Mucosa of rectum (tissue), 2 donors: ENCODE measurements around the gene IGFL2.
A peak's percentile ranks its signal among the peaks of the same experiment; 100 is the strongest.
"Not testable (repeated sequence)": the region's sequence is repeated elsewhere in the genome, so short reads cannot be mapped to it uniquely, and the experiment has no call there.

ENCODE experiments used
- H3K27ac ChIP-seq, 2 donors: one replicate each; pipeline ENCODE4 v1.7.0; 2013; ENCODE audit warnings: inconsistent platforms in 2 of 2, low read depth in 2 of 2, low read length in 2 of 2
- H3K27me3 ChIP-seq, 2 donors: one replicate each; pipeline ENCODE4 v1.7.0; 2013; ENCODE audit warnings: low read length in 2 of 2; ENCODE audit not compliant: control insufficient read depth in 2 of 2, insufficient read depth in 2 of 2
- H3K36me3 ChIP-seq, 2 donors: one replicate each; pipeline ENCODE4 v1.7.0; 2013; ENCODE audit warnings: low read length in 2 of 2; ENCODE audit not compliant: control insufficient read depth in 2 of 2, insufficient read depth in 2 of 2
- H3K4me1 ChIP-seq, 2 donors: one replicate each; pipeline ENCODE4 v1.7.0; 2013; ENCODE audit warnings: low read length in 2 of 2, mild to moderate bottlenecking in 1 of 2; ENCODE audit not compliant: control insufficient read depth in 2 of 2, insufficient read depth in 2 of 2
- H3K4me3 ChIP-seq, 2 donors: one replicate each; pipeline ENCODE4 v1.7.0; 2013; ENCODE audit warnings: low read length in 2 of 2
- H3K9ac ChIP-seq, 2 donors: one replicate each; pipeline ENCODE4 v1.7.0; 2013; ENCODE audit warnings: low read length in 2 of 2, low read depth in 1 of 2, mild to moderate bottlenecking in 1 of 2
- H3K9me3 ChIP-seq, 2 donors: one replicate each; pipeline ENCODE4 v1.7.0; 2013; ENCODE audit warnings: low read length in 2 of 2; ENCODE audit not compliant: control insufficient read depth in 2 of 2
- donor health status: healthy.
- donor health status: Normal muscosa, but diverticular disease.

IGFL2 gene

DNA sequence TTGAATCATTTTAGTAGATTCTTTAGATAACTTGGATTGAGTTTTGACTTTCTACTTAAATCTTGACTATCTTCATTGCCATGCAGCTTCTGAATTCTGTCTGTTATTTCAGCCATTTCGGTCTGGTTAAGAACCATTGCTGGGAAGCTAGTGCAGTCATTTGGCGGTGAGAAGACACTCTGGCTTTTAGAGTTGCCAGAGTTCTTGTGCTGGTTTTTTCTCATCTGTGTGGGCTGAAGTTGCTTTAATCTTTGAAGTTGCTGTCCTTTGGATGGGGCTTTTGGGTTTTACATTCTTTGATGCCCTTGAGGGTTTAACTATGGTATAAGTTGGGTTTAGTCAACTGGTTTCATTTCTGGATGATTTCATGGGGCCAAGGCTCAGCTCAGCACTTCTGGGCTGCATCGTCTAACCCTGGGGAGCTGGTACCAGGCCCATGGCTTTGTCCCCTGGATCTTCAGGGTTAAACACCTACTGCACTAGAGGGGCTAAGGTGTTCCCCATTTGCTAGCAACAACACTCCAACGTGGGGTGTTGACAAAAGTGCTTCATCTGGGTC is 10.0 kb upstream of the IGFL2 start:
- Histone ChIP-seq H3K4me1 (no peaks in the 10 kb centered on the region), H3K27me3 (no peaks in the 10 kb centered on the region), H3K9ac (no peak overlapping the region), H3K9me3 (no peaks in the 10 kb centered on the region), H3K4me3 (no peak overlapping the region), H3K36me3 (no peaks in the 10 kb centered on the region), H3K27ac (no peak overlapping the region)

DNA sequence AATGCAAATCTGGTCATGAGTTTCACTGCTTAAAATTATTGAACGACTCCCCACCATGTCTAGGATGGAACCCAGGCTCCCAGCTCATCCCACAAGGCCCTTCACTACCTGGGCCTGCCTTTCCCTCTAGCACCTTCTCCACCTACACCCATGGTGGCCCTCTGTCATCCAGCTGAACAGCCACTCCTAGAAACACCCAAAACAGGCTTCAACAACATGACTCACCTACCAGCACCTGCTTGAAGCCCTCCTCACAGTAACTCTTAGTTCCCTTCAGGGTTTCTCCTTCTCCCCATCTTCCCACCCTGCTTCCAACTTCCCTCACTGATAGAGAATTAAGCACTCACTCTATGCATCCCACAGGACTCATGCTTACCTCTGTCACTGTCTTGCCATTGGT is 6.6 kb upstream of the IGFL2 start:
- peaks cover 0 to 4% of the 10 kb centered on the region in 2 donors for H3K4me1 ChIP-seq

DNA sequence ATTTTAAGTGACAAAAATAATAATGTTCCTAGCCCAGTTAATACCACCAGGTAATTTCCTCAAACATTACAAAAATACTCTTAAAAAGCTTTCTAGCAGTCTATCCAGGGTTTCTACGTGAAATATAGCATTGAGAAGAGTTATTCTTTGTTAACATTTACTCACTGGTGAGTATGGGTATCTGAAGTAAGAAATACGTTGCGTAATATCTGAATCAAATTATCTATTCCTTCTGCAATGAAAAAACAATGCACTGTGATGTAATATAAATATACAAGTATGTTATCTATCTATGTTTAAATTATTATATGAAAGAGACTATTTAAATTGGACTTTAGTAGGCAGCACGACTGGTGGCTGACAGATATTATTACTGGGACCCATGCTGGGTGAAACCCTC is 5.7 kb upstream of the IGFL2 start:
- H3K4me3 ChIP-seq = no peak overlapping the region
- H3K36me3 ChIP-seq = no peaks in the 10 kb centered on the region
- H3K9me3 ChIP-seq = no peaks in the 10 kb centered on the region
- H3K4me1 ChIP-seq = peaks cover 0 to 4% of the 10 kb centered on the region in 2 donors
- H3K27me3 ChIP-seq = no peaks in the 10 kb centered on the region
- H3K9ac ChIP-seq = no peak overlapping the region
- no peak overlapping the region for H3K27ac ChIP-seq

More for the DNA sequence above, 6.6 kb upstream of the IGFL2 start:
- Histone ChIP-seq H3K36me3 (no peaks in the 10 kb centered on the region), H3K9ac (no peak overlapping the region), H3K27ac (no peak overlapping the region), H3K4me3 (no peak overlapping the region), H3K27me3 (no peaks in the 10 kb centered on the region), H3K9me3 (no peaks in the 10 kb centered on the region)

DNA sequence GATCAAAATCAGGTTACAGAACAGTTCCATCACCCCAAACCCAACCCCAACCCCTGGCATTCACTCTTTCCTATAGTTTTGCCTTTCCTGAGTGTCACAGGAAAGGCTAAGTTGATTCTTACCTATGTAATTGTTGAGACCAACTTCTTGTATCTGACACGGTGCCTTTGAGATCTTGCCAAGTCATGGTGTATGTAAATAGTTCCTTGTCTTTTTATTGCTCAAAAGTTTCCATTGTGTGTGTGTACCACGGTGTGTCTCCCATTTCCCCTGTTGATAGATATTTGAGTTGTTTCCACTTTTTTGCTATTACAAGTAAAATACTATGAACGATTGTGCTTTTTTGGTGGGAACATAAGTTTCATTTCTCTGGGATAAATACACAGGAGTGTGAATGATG is 3.3 kb upstream of the IGFL2 start:
- no peaks in the 10 kb centered on the region for H3K36me3 ChIP-seq
- H3K9ac ChIP-seq = no peak overlapping the region
- no peak overlapping the region for H3K4me3 ChIP-seq
- no peaks in the 10 kb centered on the region for H3K27me3 ChIP-seq
- peaks cover 0 to 4% of the 10 kb centered on the region in 2 donors for H3K4me1 ChIP-seq
- H3K27ac ChIP-seq = no peak overlapping the region
- H3K9me3 ChIP-seq = no peaks in the 10 kb centered on the region

DNA sequence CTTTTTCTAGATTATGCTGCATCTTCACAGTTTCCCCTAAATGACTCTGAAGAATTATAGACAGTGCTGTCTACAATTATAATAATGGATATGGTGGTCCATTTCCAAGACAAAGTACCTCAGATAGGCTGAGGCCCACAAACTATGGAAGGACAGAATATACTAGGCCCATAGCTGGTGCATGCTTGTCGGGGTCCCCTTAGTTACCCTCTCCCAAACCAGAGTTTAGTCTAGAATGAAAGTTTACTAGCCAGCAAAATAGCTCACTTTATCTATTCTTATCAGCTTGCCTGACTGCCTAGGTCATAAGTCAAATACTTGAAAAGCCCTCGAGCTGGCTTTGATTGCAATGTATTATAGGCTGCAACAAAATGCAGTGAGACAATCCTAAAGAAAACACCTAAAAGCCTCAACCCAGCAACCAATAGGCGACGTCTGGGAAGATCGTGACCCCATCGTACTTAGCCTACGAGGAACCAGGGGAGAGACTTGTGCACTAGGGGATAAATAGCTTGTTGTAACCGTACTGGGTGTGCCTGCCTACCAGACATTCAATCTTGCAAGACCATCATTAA is 785 bp upstream of the IGFL2 start:
- Histone ChIP-seq H3K36me3 (no peaks in the 10 kb centered on the region), H3K9me3 (no peaks in the 10 kb centered on the region), H3K9ac (no peak overlapping the region), H3K4me3 (no peak overlapping the region), H3K27me3 (no peaks in the 10 kb centered on the region), H3K27ac (no peak overlapping the region), H3K4me1 (peaks cover 0 to 4% of the 10 kb centered on the region in 2 donors)

DNA sequence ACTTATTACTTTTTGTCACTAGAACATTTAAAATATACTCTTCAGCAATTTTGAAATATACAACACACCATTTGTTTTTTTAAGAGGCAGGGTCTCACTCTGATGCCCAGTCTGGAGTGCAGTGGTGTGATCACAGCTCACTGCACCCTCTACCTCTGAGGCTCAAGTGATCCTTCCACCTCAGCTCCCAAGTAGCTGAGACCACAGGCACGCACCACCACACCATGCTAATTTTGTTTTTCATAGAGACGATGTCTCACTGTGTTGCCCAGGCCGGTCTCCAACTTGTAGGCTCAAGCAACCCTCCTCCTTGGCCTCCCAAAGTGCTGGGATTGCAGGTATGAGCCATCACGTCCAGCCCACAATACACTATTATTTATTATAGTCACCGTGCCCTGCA is 2.6 kb downstream of the IGFL2 start:
- no peaks in the 10 kb centered on the region for H3K27me3 ChIP-seq
- no peak overlapping the region for H3K9ac ChIP-seq
- H3K9me3 ChIP-seq = no peaks in the 10 kb centered on the region
- no peak overlapping the region for H3K27ac ChIP-seq
- H3K36me3 ChIP-seq = no peaks in the 10 kb centered on the region
- no peak overlapping the region for H3K4me3 ChIP-seq
- no peaks in the 10 kb centered on the region for H3K4me1 ChIP-seq

DNA sequence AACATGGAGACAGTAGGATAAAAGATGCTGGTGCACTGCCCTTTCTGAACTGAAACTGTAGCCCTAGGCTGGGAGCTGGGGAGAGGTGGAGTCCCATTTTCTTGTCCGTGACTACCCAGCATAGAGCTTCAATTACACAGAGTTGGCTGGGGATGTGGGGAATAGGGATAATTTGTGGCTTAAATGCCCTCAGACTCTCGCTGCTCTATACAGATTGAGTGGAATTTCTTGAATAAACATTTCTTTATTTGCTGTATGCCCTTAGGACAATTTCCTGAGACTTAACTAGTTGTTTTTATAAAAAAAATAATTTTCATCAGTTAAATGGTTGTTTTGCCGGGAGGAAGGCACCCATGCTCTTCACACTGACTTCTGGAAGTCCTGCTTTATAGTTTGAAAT is 7.2 kb downstream of the IGFL2 start:
- Histone ChIP-seq H3K27me3 (no peaks in the 10 kb centered on the region), H3K36me3 (no peaks in the 10 kb centered on the region), H3K27ac (no peak overlapping the region), H3K9ac (no peak overlapping the region), H3K4me3 (no peak overlapping the region), H3K4me1 (peaks cover under 1 to 10% of the 10 kb centered on the region in 2 donors), H3K9me3 (no peaks in the 10 kb centered on the region)

DNA sequence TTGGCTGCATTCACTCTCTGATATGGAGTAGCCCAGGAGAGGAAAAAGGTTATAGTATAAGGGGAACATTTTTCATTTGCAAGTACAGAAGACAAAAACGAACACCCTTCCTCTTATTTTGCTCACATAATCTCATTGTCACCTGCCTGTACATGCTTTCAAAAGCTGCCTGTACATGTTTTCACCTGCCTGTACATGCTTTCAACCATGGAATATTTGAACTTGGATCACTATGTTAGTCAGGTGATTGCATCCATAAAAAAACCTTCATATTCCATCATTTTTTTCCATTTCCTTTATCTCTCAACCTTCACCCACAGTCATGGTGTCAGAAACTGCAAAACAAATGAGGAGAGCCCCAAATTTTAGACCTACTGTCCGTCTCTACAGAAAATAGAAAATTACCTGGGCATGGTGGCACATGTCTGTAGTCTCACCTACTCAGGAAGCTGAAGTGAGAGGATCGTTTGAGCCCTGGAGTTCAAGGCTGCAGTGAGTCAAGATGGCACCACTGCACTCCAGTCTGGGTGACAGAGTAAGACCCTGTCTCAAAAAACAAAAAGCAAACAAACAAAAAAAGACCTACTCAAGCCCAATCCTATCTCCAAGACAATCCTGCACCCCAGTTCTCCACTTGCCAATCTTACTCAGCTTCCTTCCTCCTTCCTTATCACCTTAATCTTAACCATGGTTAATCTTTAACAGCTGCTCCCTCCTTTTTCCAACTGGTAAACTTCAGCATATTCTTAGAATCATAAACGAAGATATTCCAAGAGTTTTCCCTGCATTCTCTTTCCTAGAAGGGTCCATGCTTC is 11.6 kb downstream of the IGFL2 start:
- Histone ChIP-seq H3K9me3 (no peaks in the 10 kb centered on the region), H3K4me1 (peaks cover 4 to 13% of the 10 kb centered on the region in 2 donors), H3K27ac (peak overlapping the region; percentile 56 to 63), H3K36me3 (no peaks in the 10 kb centered on the region), H3K27me3 (no peaks in the 10 kb centered on the region), H3K4me3 (peak overlapping the region in 1 of 2 donors; percentile 20), H3K9ac (no peak overlapping the region)

DNA sequence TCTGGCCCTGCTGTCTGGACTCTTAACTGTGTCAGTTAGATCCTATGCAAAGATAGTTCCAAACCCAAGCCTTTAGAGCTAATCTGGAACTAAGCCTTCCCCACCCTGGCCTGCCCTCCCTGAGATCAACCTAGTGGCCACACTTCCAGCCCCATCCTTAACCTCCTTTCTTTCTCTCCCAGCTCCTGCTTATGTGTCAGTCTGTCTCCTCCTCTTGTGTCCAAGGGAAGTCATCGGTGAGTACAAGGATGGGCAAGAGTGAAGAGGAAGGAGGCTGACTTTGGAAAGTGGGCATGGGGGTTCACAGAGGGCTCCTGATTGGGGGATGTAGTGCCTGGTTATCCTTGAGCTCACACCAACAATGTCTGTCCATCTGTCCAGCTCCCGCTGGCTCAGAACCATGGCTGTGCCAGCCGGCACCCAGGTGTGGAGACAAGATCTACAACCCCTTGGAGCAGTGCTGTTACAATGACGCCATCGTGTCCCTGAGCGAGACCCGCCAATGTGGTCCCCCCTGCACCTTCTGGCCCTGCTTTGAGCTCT is 12.3 kb downstream of the IGFL2 start:
- H3K9me3 ChIP-seq = no peaks in the 10 kb centered on the region
- H3K4me1 ChIP-seq = peaks cover 4 to 13% of the 10 kb centered on the region in 2 donors
- no peaks in the 10 kb centered on the region for H3K36me3 ChIP-seq
- peak overlapping the region in 1 of 2 donors; percentile 22 for H3K4me3 ChIP-seq
- peak overlapping the region; percentile 56 to 63 for H3K27ac ChIP-seq
- H3K9ac ChIP-seq = no peak overlapping the region
- no peaks in the 10 kb centered on the region for H3K27me3 ChIP-seq

DNA sequence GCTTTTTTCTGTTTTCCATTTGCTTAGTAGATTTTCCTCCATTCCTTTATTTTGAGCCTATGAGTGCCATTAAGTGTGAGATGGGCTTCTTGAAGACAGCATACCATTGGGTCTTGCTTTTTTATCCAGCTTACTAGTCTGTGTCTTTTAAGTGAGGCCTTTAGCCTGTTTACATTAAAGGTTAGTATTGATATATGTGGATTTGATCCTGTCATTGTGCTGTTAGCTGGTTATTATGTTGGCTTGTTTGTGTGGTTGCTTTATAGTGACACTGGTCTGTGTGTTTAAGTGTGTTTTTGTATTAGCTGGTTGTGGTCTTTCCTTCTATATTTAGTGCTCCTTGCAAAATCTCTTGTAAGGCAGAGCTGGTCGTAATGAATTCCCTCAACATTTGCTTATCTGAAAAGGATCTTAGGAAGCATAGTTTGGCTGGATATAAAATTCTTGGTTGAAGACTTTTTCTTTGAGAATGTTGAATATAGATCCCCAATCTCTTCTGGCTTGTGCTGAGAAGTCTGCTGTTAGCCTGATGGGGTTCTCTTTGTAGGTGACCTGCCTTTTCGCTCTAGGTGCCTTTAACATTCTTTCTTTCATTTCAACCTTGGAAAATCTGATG is 13.7 kb downstream of the IGFL2 start:
- H3K27ac ChIP-seq, H3K4me3 ChIP-seq, H3K9ac ChIP-seq, H3K27me3 ChIP-seq, H3K36me3 ChIP-seq, H3K9me3 ChIP-seq: not testable (repeated sequence)
- peaks cover 4 to 13% of the 10 kb centered on the region in 2 donors for H3K4me1 ChIP-seq
